Upper lobe of left lung (tissue), 4 donors: ENCODE measurements around the gene MOB2.

ENCODE experiments used
- CTCF ChIP-seq, 6 experiments: fragments of 450-650 bp in 4 of 6; fragments of 200-600 bp in 2 of 6; sonication (generic) in 2 of 6; IDR thresholded peaks; one replicate each; pipeline ENCODE4 v1.5.1; 2016 to 2019; ENCODE audit warnings: antibody characterized with exemption in 6 of 6
- EP300 ChIP-seq, 4 donors: sonication (generic); formaldehyde crosslinking; IDR thresholded peaks; one replicate each; pipeline ENCODE4 v1.5.1; 2017; ENCODE audit warnings: antibody characterized with exemption in 4 of 4, control low read depth in 2 of 4
- POLR2A ChIP-seq, 4 donors: fragments of 450-650 bp; IDR thresholded peaks; one replicate each; pipeline ENCODE4 v1.5.1; 2016 to 2017; ENCODE audit warnings: antibody characterized with exemption in 4 of 4, mild to moderate bottlenecking in 2 of 4
- POLR2AphosphoS5 ChIP-seq, 2 donors: sonication (generic); formaldehyde crosslinking; IDR thresholded peaks; one replicate each; pipeline ENCODE4 v1.5.1; 2017; ENCODE audit warnings: antibody characterized with exemption in 2 of 2

DNA sequence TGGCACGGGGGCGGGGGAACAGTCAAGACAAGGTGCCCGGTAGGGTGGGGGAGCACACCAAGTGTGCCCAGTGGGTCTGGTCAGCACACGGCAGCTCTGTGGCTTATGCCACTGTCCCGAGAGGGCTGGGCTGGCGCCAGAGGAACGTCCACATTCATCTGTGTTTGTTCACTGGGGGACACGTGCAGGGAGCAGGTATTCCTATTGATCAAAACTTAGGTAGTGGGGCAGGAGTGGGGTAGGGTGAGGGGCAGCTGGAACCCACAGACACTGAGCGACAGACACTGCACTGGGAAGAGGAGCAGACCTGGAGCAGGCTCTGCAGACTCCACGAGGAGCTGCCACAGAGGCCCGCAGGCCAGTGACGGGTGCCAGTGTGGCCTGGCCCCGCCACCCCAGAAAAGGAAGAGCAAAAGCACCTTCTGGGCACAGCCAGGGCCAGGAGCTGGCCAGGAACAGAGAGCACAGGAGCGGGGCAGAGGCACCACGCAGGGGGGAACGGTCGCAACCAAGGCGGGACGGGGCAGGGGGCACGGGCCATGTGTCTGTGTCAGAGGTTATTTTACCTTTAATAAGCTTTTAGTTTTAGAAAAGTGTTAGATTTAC, 2.1 kb upstream of the MOB2 start:
- TF ChIP-seq EP300 (IDR thresholded peaks at IDR 0.05) (no peak), POLR2AphosphoS5 (IDR thresholded peaks at IDR 0.05) (no peak), CTCF (IDR thresholded peaks at IDR 0.05) (no peak), POLR2A (IDR thresholded peaks at IDR 0.05) (no peak)
